DOHH2 (cell line): ENCODE measurements around the gene PROK1.

Experiments used
- H3F3A ChIP-seq: fragments of 200-600 bp; sonication (generic), shearing (Covaris generic); 2 replicates; pipeline ENCODE4 v1.6.0; 2016; ENCODE audit warnings: antibody characterized with exemption, mild to moderate bottlenecking; ENCODE audit not compliant: control insufficient read depth, insufficient read depth
- H3K27ac ChIP-seq: fragments of 200-600 bp; sonication (generic); 2 replicates; pipeline ENCODE4 v1.5.1; 2014; ENCODE audit warnings: low read depth, mild to moderate bottlenecking, low read length, moderate library complexity
- H3K27me3 ChIP-seq: fragments of 200-600 bp; sonication (generic); 2 replicates; pipeline ENCODE4 v1.6.1; 2014; ENCODE audit warnings: mild to moderate bottlenecking, low read length, mixed read lengths; ENCODE audit not compliant: control insufficient read depth
- H3K36me3 ChIP-seq: fragments of 200-600 bp; sonication (generic); 2 replicates; pipeline ENCODE4 v1.6.1; 2014; ENCODE audit warnings: mild to moderate bottlenecking, low read length, moderate library complexity, mixed read lengths; ENCODE audit not compliant: control insufficient read depth
- H3K4me1 ChIP-seq: fragments of 200-600 bp; sonication (generic); 2 replicates; pipeline ENCODE4 v1.6.1; 2014; ENCODE audit warnings: mild to moderate bottlenecking, low read length, mixed read lengths; ENCODE audit not compliant: control insufficient read depth
- H3K4me2 ChIP-seq: fragments of 200-600 bp; sonication (generic); 2 replicates; pipeline ENCODE4 v1.6.0; 2014; ENCODE audit warnings: mild to moderate bottlenecking, low read length, moderate library complexity
- H3K4me3 ChIP-seq: fragments of 200-600 bp; sonication (generic); 2 replicates; pipeline ENCODE4 v1.5.1; 2014; ENCODE audit warnings: mild to moderate bottlenecking, low read length, mixed read lengths
- H3K79me2 ChIP-seq: fragments of 200-600 bp; sonication (generic); 2 replicates; pipeline ENCODE4 v1.6.1; 2014; ENCODE audit warnings: mild to moderate bottlenecking, low read length, mixed read lengths; ENCODE audit not compliant: control insufficient read depth
- H3K9me2 ChIP-seq: fragments of 200-600 bp; sonication (generic); replicated peaks from 2 replicates; pipeline ENCODE4 v1.6.1; 2014; ENCODE audit warnings: mild to moderate bottlenecking, low read length, mixed read lengths; ENCODE audit not compliant: control insufficient read depth
- H3K9me3 ChIP-seq: fragments of 200-600 bp; sonication (generic); 2 replicates; pipeline ENCODE4 v1.6.1; 2014; ENCODE audit warnings: antibody characterized with exemption, low read length, mixed read lengths; ENCODE audit not compliant: control insufficient read depth, insufficient read depth
- H4K20me1 ChIP-seq: fragments of 200-600 bp; sonication (generic); 2 replicates; pipeline ENCODE4 v1.6.0; 2014; ENCODE audit warnings: low read depth, mild to moderate bottlenecking, antibody characterized with exemption, low read length, moderate library complexity; ENCODE audit not compliant: control insufficient read depth, insufficient read depth
- CTCF ChIP-seq: fragments of 200-600 bp; sonication (generic); IDR thresholded peaks from one replicate; pipeline ENCODE4 v1.5.1; 2014; ENCODE audit warnings: antibody characterized with exemption, mild to moderate bottlenecking, low read depth, low read length; ENCODE audit not compliant: poor library complexity, severe bottlenecking
- EZH2phosphoT487 ChIP-seq: fragments of 200-600 bp; sonication (generic); IDR thresholded peaks from 2 replicates; pipeline ENCODE4 v1.6.1; 2017; ENCODE audit warnings: borderline replicate concordance, mild to moderate bottlenecking, antibody characterized with exemption, low read length, moderate library complexity, mixed read lengths

The PROK1 gene

GRCh38 chr1:110506541-110506940 lies 55.6 kb downstream of the PROK1 start:
- no peak overlapping the region for H3K4me3 ChIP-seq
- H4K20me1 ChIP-seq, result no peaks in the 10 kb centered on the region
- no peaks in the 10 kb centered on the region for H3K79me2 ChIP-seq
- no peaks in the 10 kb centered on the region for H3K36me3 ChIP-seq
- no peaks in the 10 kb centered on the region for H3K9me3 ChIP-seq
- H3F3A ChIP-seq, result no peaks in the 10 kb centered on the region
- no peak overlapping the region for H3K4me2 ChIP-seq
- H3K4me1 ChIP-seq, result peaks cover 8% of the 10 kb centered on the region
- H3K27ac ChIP-seq, result no peak overlapping the region
- H3K27me3 ChIP-seq, result peaks cover 10% of the 10 kb centered on the region
- no peak for TF ChIP-seq EZH2phosphoT487
- no peak for TF ChIP-seq CTCF
- no peaks in the 10 kb centered on the region for H3K9me2 ChIP-seq
